Measurements from ENCODE around the gene TMEM18.

The TMEM18 gene

DNA sequence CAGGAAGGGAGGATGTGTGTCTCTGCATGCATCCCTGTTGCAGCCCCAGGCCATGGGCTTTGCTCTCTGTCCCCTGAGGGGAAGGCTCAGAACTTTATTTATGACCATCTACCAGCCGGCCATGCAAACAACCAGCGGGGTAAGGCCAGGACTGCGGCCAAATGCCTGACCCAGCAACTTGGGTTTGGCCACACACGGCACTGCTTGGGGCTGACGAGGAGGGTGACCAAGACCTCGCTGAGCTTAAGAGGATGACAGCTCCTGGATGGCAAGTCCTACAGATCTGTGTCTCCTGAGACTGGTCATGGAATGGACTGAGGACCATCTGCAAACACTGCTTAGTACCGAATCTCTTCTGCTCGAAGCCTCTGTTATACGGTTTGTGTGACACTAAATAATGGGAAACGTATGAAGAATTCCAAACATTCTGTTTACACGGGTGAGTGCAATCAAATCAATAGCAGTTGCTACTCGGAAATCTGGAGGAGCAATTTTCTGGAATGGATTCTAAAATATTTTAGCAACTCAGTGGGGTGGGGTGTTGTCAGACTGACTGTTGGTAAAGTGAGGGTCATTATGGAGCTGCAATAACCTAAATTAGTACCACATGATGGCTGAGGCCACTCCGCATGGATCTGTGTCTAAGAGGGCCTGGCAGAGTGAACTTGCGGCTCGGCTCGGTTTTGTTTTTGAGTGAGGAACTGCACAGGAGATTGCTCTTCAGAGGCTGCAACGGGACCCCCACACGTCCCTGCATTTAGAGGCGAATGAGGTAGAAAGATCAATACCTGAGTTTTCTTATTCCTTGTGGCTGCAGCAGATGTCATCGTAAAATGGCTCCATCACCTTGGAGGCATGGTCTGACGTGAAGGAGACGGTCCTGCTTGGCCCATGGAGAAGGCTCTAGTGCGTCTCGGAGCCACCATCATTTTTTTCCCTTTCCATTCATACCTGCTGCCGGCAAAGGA lies 26.6 kb downstream of the TMEM18 start:
- no peak for DNase-seq

DNA sequence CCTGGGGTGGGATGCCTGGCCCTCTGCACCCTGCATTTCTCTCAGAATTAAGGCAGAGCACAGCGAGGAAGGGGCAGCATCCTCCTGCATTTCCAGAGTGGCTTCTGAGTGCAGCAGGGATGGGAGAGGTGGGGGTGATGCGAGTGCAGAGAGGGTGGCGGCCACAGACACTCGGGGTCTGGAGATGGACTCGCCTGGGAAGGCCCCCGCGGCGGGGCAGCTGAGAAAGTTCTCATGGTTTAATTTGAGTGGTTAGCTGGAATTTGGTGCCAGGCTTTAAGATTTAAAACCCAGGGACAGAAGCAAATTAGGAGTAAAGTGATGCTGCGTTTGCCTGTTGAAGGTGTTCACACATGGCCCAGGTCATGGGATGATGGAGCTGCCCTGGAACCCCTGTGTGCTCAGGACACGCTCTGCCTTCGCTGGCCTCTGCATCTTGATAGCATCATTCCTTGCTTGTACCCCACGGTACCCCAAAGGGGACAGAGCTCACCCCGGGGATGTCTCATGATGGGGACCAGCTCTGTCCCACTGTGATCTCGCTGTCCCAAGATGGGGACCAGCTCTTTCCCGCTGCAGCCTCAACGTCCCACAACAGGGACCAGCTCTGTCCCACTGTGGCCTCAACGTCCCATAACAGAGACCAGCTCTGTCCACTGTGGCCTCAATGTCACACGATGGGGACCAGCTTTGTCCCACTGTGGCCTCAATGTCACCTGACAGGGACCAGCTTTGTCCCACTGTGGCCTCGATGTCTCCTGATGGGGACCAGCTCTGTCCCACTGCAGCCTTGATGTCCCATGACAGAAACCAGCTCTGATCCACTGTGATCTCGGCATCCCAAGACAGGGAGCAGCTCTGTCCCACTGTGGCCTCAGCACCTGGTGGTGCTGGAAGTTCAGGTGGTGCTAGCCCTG lies 27.5 kb downstream of the TMEM18 start:
- DNase-seq, result no peak

GRCh38 chr2:648476-649424 lies 28.5 kb downstream of the TMEM18 start:
- DNase-seq, result no peak

GRCh38 chr2:647691-648231 lies 29.4 kb downstream of the TMEM18 start:
- DNase-seq, result no peak

- DNase-seq, result no peak
These were observed 30.1 kb downstream of the TMEM18 start for GRCh38 chr2:647003-647560.

DNA sequence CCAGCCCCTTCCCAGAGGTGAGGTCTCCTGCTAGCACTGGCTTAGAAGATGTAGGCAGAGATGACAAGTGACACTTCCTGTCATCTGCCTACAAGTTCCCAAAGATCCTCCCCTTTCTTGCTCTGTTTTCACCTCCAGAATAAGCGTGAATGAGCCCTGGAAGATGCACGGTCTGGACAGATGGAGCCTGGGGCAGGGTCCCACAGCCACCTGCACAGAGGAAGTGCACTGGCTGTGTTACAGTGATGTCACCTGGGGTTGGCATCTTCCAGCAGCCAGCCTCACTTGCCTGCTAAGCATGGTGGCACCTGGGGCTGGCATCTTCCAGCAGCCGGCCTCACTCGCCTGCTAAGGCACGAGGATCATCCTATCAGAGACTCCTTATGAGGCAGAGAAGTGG lies 32.3 kb downstream of the TMEM18 start:
- no peak for DNase-seq

- no peak for DNase-seq
These were observed 33.4 kb downstream of the TMEM18 start for GRCh38 chr2:643761-644160.

DNA sequence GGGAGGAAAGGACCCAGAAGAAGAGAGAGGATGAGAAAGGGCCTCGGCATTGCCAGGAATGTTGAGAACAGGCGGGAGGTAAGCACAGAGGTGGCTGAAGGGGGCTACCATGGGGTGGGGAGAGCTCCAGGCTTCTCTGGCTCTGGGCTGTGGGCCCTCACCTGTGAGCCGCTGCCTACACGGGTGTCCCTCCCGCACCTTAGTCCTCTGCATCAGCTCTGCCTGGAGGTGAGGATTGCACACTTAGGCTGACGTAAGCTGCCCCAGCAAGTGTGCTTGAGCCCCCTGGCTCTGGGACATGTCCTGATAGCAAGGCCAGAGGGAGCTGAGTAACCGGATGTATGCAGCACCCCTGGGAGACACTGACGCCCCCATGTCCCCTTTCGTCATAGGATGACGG lies 33.9 kb downstream of the TMEM18 start:
- no peak for DNase-seq

GRCh38 chr2:641872-642815 lies 35.1 kb downstream of the TMEM18 start:
- DNase-seq, result no peak

- DNase-seq, result no peak
These were observed 35.9 kb downstream of the TMEM18 start for GRCh38 chr2:641164-641871.

DNA sequence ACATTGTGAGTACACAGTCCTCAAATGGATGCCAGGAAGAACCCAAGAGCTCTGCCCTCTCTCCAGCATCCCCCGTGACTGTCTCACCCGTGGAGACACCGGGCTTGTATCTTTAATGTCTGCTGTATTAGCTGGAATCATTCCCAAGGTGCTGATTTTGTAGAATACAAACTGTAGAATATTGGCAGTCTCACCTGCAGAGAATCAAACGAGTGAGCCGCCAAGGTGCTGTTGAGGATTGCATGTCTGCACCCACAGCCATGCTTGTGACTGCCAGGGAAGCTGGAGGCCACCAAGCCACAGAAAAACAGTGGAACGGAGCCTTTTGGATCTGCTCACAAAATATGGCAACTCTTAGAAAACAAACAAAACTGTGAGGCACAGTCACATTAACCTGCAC lies 37.5 kb downstream of the TMEM18 start:
- DNase-seq, result no peak

DNA sequence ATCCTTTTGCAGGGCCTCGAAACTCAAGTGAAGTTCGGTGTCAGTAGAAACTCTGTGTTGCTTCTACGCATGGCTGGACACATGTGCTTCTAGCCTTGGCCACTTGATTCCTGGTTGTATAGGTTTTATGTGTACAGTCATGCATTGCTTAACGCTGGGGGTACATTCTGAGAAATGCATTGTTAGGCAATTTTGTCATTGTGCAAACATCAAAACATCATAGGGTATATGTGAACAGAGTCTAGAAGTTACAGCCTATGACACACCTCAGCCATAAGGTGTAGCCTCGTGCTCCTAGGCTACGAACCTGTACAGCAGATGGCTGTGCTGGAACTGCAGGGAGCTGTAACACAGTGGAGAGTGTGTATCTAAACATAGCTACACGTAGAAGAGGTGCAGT lies 39.4 kb downstream of the TMEM18 start:
- DNase-seq, result no peak

- no peak for DNase-seq
These were observed 39.8 kb downstream of the TMEM18 start for GRCh38 chr2:637406-637776.

DNA sequence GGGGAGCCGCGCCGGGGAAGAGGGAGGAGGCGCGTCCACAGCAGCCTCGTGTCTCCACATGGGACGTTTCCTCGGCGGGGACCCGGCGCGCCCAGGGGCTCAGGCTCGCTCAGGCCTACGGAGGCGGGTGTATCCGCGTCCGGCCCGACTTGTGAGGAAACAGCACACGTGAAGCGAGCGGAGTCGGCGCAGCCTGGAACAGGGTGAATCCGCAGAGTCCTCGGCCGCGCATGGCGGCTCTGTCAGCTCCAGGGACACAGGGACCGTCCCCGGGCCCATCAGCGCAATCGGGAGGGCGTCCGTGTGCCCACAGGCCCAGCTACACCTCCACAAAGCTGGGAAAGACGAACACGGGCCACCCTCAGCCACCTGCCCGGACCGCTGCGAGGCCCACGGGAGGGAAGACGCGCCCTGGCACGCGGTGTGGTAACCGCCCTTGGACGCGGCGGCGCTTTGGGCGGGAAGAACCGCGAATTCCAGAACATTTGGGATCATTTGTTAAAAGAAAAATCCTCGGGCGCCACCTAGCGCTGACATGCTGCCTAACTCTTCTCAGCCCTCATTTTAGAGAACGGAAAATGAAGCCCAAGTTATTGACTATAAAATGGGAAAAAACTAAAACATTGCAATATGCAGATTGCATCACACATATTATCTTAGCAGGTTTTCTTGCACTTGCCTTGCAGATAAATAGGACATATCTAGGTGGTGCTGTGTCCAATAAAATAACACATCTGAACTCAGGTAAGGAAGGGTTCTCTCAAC lies 40.4 kb downstream of the TMEM18 start:
- no peak for DNase-seq

DNA sequence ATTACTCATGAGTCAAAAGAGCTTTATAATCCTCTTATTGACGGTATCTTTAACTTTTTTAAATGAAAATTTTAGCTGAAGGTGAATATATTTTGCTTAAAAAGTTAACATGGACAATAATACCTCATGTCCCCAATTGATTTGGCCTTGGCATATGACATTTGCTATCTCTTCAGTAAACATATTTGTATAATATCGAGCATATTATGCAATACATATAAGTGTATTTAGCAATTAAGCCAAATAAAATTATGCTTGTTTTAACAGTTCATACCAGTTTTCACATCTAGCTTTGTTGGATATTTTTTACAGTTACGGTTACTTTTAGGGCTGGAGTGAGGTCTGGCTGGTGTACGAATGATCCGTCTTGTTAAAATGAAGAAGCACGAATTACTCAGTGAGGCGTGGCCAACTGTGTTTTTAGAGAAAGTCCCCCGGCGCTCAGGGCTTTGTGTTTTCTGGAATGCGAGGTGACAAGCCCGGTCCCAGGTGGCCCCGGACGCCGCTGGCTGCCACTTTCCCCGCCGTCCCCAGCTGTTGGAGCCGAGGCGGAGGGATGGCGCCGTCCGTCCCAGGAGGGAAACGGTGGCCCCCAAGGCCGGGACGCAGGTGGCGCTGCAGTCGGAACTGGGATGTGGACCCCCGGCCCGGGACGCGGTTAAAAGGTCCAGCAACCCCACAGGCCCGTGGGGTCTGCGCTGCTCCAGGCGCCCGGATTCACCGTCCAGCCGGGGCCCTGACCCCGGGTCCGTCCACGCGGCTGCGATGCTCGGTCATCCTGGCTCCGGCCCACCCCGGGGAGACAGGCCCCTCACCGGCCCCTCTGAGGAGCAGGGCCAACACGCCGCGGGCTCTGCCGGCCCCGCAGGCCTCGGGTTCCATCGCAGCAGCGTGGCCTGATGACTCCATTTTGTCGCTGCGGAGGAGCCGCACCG lies 41.3 kb downstream of the TMEM18 start:
- no peak for DNase-seq

DNA sequence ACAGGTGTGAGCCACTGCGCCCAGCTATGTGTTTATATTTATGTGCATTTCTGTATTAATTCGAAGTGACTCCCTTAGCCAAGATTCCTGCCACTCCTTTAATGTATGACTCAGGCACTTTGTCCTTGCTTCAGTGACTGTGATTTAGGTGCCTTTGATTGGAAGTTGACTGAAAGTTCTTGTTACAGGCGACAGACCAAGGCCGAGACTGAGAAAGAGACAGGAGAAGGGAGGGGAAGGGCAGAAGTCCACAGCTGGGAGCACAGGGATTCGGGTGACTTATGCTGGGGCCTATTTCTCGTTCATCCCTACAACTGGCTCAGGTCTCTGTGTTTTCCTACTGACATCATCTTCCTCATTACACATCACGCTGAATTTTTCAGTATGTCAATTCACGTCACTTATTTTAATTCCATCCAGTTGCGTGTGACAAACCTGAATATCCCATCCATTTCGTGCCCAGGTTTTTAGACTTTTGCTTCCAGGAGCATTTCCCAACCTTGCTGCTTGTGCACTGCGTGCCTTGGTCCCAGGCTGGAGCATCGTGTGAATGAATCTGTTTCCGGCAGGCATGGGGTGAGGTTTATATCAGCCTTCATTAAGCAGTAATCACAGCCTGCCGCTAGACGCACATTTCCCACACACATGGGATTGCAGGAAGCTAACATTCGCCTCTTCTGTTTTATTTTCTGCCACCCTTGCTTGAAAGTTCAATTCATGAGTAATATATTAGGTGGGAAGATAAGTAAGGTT lies 42.4 kb downstream of the TMEM18 start:
- no peak for DNase-seq

DNA sequence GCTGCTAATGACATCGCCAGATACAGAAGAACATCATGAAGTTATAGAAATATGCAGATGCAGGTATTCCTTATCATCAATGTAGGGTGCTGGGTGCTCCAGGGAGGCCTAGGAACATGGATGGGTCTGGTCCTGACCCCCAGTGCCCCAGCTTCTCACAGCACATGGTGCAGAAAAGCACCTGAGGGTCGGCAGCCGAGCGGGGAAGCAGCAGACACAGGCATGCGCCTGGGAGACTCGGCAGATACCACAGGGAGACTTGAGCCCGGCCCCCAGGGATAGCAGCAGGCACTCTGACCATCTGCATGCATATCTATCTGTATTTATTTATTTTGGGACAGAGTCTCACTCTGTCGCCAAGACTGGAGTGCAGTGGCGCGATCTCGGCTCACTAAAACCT lies 43.2 kb downstream of the TMEM18 start:
- DNase-seq, result no peak
